Stimulated activated CD4-positive, alpha-beta T cell treated with anti-CD3 and anti-CD28 coated beads, Interleukin-15, amount 100 ng/mL, for 48 hours (primary cell): ENCODE results near the gene YARS1.

ENCODE experiments used
- DNase-seq, 2 donors: peaks; one replicate each; pipeline ENCODE4 v3.0.0-alpha.2; 2020; ENCODE audit warnings: low read depth in 2 of 2

Gene YARS1

GRCh38 chr1:32746130-32746529 is 71.0 kb downstream of the YARS1 start:
- DNase-seq, result no peak

GRCh38 chr1:32744071-32744425 is 73.1 kb downstream of the YARS1 start:
- DNase-seq, result no peak

- no peak for DNase-seq
Observed at GRCh38 chr1:32743380-32744070, 73.6 kb downstream of the YARS1 start.

GRCh38 chr1:32742956-32743355 is 74.2 kb downstream of the YARS1 start:
- DNase-seq, result no peak

- no peak for DNase-seq
Observed at GRCh38 chr1:32742199-32742947, 74.8 kb downstream of the YARS1 start.

GRCh38 chr1:32741413-32742198 is 75.6 kb downstream of the YARS1 start:
- no peak for DNase-seq

- DNase-seq, result no peak
Observed at GRCh38 chr1:32741059-32741412, 76.1 kb downstream of the YARS1 start.

- no peak for DNase-seq
Observed at GRCh38 chr1:32736812-32737791, 80.1 kb downstream of the YARS1 start.

GRCh38 chr1:32733582-32734321 is 83.4 kb downstream of the YARS1 start:
- DNase-seq, result no peak

GRCh38 chr1:32729254-32730046 is 87.7 kb downstream of the YARS1 start:
- no peak for DNase-seq

GRCh38 chr1:32728413-32729077 is 88.6 kb downstream of the YARS1 start:
- DNase-seq, result no peak

- no peak for DNase-seq
Observed at GRCh38 chr1:32727876-32728275, 89.3 kb downstream of the YARS1 start.

- DNase-seq, result no peak
Observed at GRCh38 chr1:32725615-32725982, 91.6 kb downstream of the YARS1 start.
